SU-DHL-6 (cell line): Measurements from ENCODE around the gene ADD1.

ENCODE experiments used
- H2AFZ ChIP-seq: fragments of 200-600 bp; sonication (generic); 2 replicates; pipeline ENCODE4 v1.6.1; 2014; ENCODE audit warnings: low read depth, mild to moderate bottlenecking, moderate library complexity, mixed read lengths, antibody characterized with exemption, low read length; ENCODE audit not compliant: severe bottlenecking
- H3F3A ChIP-seq: fragments of 200-600 bp; shearing (Covaris generic); 2 replicates; pipeline ENCODE4 v1.6.0; 2016; ENCODE audit warnings: antibody characterized with exemption, mild to moderate bottlenecking; ENCODE audit not compliant: insufficient read depth
- H3K27ac ChIP-seq: fragments of 200-600 bp; sonication (generic); 2 replicates; pipeline ENCODE4 v1.5.1; 2016; ENCODE audit warnings: low read depth, mild to moderate bottlenecking, low read length, moderate library complexity, mixed read lengths
- H3K27me3 ChIP-seq: fragments of 200-600 bp; sonication (generic), shearing (Covaris generic); 2 replicates; pipeline ENCODE4 v1.6.0; 2014; ENCODE audit warnings: mild to moderate bottlenecking, low read length
- H3K36me3 ChIP-seq: fragments of 200-600 bp; sonication (generic); 2 replicates; pipeline ENCODE4 v1.6.1; 2014; ENCODE audit warnings: mild to moderate bottlenecking, low read length, mixed read lengths
- H3K4me2 ChIP-seq: fragments of 300-600, 200-600 bp; shearing (Covaris generic), sonication (generic); 2 replicates; pipeline ENCODE4 v1.6.0; 2014; ENCODE audit warnings: low read length, low read depth, mild to moderate bottlenecking; ENCODE audit not compliant: poor library complexity, severe bottlenecking
- H3K4me3 ChIP-seq: fragments of 200-600 bp; sonication (generic); 2 replicates; pipeline ENCODE4 v1.5.1; 2014; ENCODE audit warnings: antibody characterized with exemption, low read length, mild to moderate bottlenecking, mixed read lengths; ENCODE audit not compliant: insufficient read depth, poor library complexity, severe bottlenecking
- H3K79me2 ChIP-seq: fragments of 200-600 bp; sonication (generic); 2 replicates; pipeline ENCODE4 v1.6.1; 2014; ENCODE audit warnings: mild to moderate bottlenecking, low read length, moderate library complexity; ENCODE audit not compliant: insufficient read depth
- H3K9ac ChIP-seq: fragments of 200-600 bp; sonication (generic); 2 replicates; pipeline ENCODE4 v1.7.0; 2014; ENCODE audit warnings: mild to moderate bottlenecking, low read length
- H3K9me2 ChIP-seq: fragments of 200-600 bp; sonication (generic); replicated peaks from 2 replicates; pipeline ENCODE4 v1.6.1; 2014; ENCODE audit warnings: low read length; ENCODE audit not compliant: insufficient read depth
- H3K9me3 ChIP-seq: fragments of 200-600 bp; sonication (generic); 2 replicates; pipeline ENCODE4 v1.6.1; 2014; ENCODE audit warnings: low read length, mixed read lengths; ENCODE audit not compliant: insufficient read depth
- H4K20me1 ChIP-seq: fragments of 200-600 bp; sonication (generic); 2 replicates; pipeline ENCODE4 v1.6.1; 2014; ENCODE audit warnings: low read depth, mild to moderate bottlenecking, antibody characterized with exemption, low read length, moderate library complexity, mixed read lengths
- CTCF ChIP-seq: fragments of 200-600 bp; sonication (generic); IDR thresholded peaks from one replicate; pipeline ENCODE4 v1.5.1; 2017; ENCODE audit warnings: antibody characterized with exemption, mild to moderate bottlenecking, low read length, moderate library complexity; ENCODE audit not compliant: insufficient read depth, poor library complexity, severe bottlenecking
- EZH2phosphoT487 ChIP-seq: fragments of 200-600 bp; sonication (generic), shearing (Covaris generic); conservative IDR thresholded peaks from 2 replicates; pipeline ENCODE4 v1.6.1; 2018; ENCODE audit warnings: mild to moderate bottlenecking, antibody characterized with exemption, low read length, moderate library complexity, mixed read lengths

ADD1 gene

GRCh38 chr4:2927016-2927695, 83.5 kb downstream of the ADD1 start:
- H2AFZ ChIP-seq = no peak overlapping the region
- H3K27me3 ChIP-seq = no peaks in the 10 kb centered on the region
- no peak overlapping the region for H3K9ac ChIP-seq
- no peaks in the 10 kb centered on the region for H3K79me2 ChIP-seq
- H3K4me3 ChIP-seq = no peak overlapping the region
- no peaks in the 10 kb centered on the region; the same call in 1 of the 2 replicates for H3F3A ChIP-seq
- no peak overlapping the region for H3K27ac ChIP-seq
- H3K9me3 ChIP-seq = no peaks in the 10 kb centered on the region
- TF ChIP-seq EZH2phosphoT487 (no peak), CTCF (no peak)
- no peaks in the 10 kb centered on the region for H3K36me3 ChIP-seq
- no peak overlapping the region for H3K4me2 ChIP-seq
- H3K9me2 ChIP-seq = no peaks in the 10 kb centered on the region
- no peaks in the 10 kb centered on the region for H4K20me1 ChIP-seq

DNA sequence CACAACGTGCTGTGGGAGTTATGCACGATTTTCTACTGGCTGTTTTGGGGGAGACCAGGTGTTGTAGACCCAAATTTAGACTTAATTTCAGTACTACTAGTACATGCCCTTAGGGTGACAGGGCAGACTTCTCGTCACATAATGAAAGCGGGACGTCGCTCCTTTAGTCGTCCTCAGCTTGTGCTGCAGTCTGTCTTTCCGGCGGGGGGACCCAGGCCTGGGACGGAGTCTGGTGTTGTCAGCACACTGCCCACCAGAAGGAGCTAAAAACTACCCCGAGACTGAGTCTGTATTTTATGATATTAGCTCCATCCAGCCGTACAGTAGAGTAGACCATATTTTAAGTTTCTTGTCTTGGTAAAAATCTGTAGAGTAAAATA, 84.0 kb downstream of the ADD1 start:
- H3K4me2 ChIP-seq = no peak overlapping the region
- no peaks in the 10 kb centered on the region for H3K27me3 ChIP-seq
- H3K9me2 ChIP-seq = no peaks in the 10 kb centered on the region
- no peak overlapping the region for H3K4me3 ChIP-seq
- H3K9me3 ChIP-seq = no peaks in the 10 kb centered on the region
- H2AFZ ChIP-seq = no peak overlapping the region
- H3K79me2 ChIP-seq = no peaks in the 10 kb centered on the region
- H3F3A ChIP-seq = peaks cover 4% of the 10 kb centered on the region; the same call in 1 of the 2 replicates
- H3K27ac ChIP-seq = no peak overlapping the region
- no peaks in the 10 kb centered on the region for H3K36me3 ChIP-seq
- TF ChIP-seq EZH2phosphoT487 = no peak
- TF ChIP-seq CTCF = no peak
- no peaks in the 10 kb centered on the region for H4K20me1 ChIP-seq
- no peak overlapping the region for H3K9ac ChIP-seq

DNA sequence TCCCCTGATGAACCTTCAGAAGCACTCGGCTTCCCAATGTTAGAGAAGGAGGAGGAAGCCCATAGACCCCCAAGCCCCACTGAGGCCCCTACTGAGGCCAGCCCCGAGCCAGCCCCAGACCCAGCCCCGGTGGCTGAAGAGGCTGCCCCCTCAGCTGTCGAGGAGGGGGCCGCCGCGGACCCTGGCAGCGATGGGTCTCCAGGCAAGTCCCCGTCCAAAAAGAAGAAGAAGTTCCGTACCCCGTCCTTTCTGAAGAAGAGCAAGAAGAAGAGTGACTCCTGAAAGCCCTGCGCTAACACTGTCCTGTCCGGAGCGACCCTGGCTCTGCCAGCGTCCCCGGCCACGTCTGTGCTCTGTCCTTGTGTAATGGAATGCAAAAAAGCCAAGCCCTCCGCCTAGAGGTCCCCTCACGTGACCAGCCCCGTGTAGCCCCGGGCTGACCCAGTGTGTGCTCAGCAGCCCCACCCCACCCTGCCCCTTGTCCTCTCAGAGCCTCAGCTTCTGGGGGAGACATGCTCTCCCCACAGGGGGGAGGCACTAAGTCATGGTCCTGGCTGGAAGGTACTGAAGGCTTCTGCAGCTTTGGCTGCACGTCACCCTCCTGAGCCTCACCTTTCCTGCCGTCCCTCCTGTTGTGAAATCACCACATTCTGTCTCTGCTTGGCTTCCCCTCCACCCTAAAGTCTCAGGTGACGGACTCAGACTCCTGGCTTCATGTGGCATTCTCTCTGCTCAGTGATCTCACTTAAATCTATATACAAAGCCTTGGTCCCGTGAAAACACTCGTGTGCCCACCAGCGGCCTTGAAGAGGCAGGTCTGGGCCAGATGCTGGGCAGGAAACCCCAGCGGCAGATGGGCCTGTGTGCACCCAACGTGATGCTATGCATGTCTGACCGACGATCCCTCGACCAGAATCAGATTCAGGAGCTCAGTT, 84.9 kb downstream of the ADD1 start:
- Histone ChIP-seq H2AFZ (no peak overlapping the region), H4K20me1 (no peaks in the 10 kb centered on the region), H3K27me3 (no peaks in the 10 kb centered on the region), H3K9me3 (no peaks in the 10 kb centered on the region), H3K4me2 (no peak overlapping the region), H3K9ac (no peak overlapping the region), H3K9me2 (no peaks in the 10 kb centered on the region), H3K79me2 (no peaks in the 10 kb centered on the region), H3K4me3 (no peak overlapping the region), H3F3A (peaks cover 10% of the 10 kb centered on the region), H3K27ac (no peak overlapping the region), H3K36me3 (no peaks in the 10 kb centered on the region)
- TF ChIP-seq CTCF (no peak), EZH2phosphoT487 (no peak)
